OCI-LY1 (cell line): ENCODE results near the gene BTNL2.

Experiments
- EZH2 ChIP-seq: fragments of 200-600 bp; sonication (generic), shearing (Covaris generic); IDR thresholded peaks from 2 replicates; pipeline ENCODE4 v1.8.0; 2017; ENCODE audit warnings: borderline replicate concordance, mixed run types, mild to moderate bottlenecking, antibody characterized with exemption, low read length, moderate library complexity, mixed read lengths
- TF ChIP-seq, protein P1 (sequence below): fragments of 200-600 bp; sonication (generic), shearing (Covaris generic); IDR thresholded peaks from 2 replicates; pipeline ENCODE4 v1.5.1; 2017; ENCODE audit warnings: mild to moderate bottlenecking, antibody characterized with exemption, low read length, moderate library complexity, mixed read lengths

DNA sequence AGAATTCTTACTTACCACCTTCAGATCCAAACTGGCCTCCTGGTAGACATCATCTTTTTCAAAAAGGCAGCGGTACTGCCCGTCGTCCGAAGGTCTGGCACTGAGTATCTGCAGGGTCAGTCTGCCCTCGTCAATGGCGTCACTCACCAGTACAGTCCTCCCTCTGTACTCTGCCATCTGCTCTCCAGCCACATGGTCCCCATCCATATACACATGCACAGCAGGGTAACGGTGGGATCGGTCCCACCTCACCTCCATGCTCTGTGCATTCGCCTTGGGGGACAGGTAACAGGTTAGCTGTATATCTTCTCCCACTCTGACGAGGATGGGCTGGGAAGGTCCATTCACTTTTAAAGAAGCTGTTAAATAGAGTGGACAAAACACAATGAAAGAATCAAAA lies 11.0 kb downstream of the BTNL2 start:
- TF ChIP-seq, protein P1, sequence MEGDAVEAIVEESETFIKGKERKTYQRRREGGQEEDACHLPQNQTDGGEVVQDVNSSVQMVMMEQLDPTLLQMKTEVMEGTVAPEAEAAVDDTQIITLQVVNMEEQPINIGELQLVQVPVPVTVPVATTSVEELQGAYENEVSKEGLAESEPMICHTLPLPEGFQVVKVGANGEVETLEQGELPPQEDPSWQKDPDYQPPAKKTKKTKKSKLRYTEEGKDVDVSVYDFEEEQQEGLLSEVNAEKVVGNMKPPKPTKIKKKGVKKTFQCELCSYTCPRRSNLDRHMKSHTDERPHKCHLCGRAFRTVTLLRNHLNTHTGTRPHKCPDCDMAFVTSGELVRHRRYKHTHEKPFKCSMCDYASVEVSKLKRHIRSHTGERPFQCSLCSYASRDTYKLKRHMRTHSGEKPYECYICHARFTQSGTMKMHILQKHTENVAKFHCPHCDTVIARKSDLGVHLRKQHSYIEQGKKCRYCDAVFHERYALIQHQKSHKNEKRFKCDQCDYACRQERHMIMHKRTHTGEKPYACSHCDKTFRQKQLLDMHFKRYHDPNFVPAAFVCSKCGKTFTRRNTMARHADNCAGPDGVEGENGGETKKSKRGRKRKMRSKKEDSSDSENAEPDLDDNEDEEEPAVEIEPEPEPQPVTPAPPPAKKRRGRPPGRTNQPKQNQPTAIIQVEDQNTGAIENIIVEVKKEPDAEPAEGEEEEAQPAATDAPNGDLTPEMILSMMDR = no peak
- TF ChIP-seq EZH2 = no peak
